A549 (cell line): ENCODE measurements around the gene TMPRSS9.

ENCODE experiments used
- CBX8 ChIP-seq: fragments of 200-600 bp; sonication (generic); IDR thresholded peaks from 2 replicates; pipeline ENCODE4 v1.6.1; 2016
- CEBPB ChIP-seq, 2 experiments: fragments of >200 bp in 1 of 2; sonication (Bioruptor Twin) in 1 of 2; formaldehyde crosslinking in 1 of 2; IDR thresholded peaks; 2 replicates each; pipeline ENCODE4 v1.6.1; 2012 to 2016
- CTCF ChIP-seq: fragments of >200 bp; sonication (Bioruptor Twin); formaldehyde crosslinking; IDR thresholded peaks from 3 replicates; pipeline ENCODE4 v1.5.1; 2016
- EP300 ChIP-seq, 2 experiments: fragments of >200 bp; sonication (Bioruptor Twin); formaldehyde crosslinking; IDR thresholded peaks; 2 replicates in 1 of 2; 3 replicates in 1 of 2; pipeline ENCODE4 v1.6.1; 2016 to 2017
- KDM1A ChIP-seq: fragments of 200-600 bp; sonication (generic); IDR thresholded peaks from 2 replicates; pipeline ENCODE4 v1.6.1; 2016; ENCODE audit warnings: low read depth, mild to moderate bottlenecking
- MAFK ChIP-seq: fragments of 450-650 bp; IDR thresholded peaks from 2 replicates; pipeline ENCODE4 v1.6.1; 2014; ENCODE audit not compliant: partially characterized antibody
- POLR2A ChIP-seq: IDR thresholded peaks from 2 replicates; pipeline ENCODE4 v1.6.1; 2012; ENCODE audit warnings: mild to moderate bottlenecking, low read length
- POLR2AphosphoS2 ChIP-seq: conservative IDR thresholded peaks from 2 replicates; pipeline ENCODE4 v1.6.1; 2012; ENCODE audit warnings: low read length, improper control_type of control experiment, inconsistent platforms
- RAD21 ChIP-seq, 2 experiments: fragments of >200 bp in 1 of 2; sonication (Bioruptor Twin) in 1 of 2; formaldehyde crosslinking in 1 of 2; IDR thresholded peaks in 1 of 2; conservative IDR thresholded peaks in 1 of 2; 2 replicates in 1 of 2; 3 replicates in 1 of 2; pipeline ENCODE4 v1.6.1; 2012 to 2018; ENCODE audit warnings: inconsistent platforms in 1 of 2
- REST ChIP-seq: fragments of 200-600 bp; sonication (generic); IDR thresholded peaks from 2 replicates; pipeline ENCODE4 v1.6.1; 2016; ENCODE audit warnings: antibody characterized with exemption, mild to moderate bottlenecking, moderate library complexity
- RFX5 ChIP-seq: fragments of 450-650 bp; IDR thresholded peaks from 2 replicates; pipeline ENCODE4 v1.7.1; 2014; ENCODE audit warnings: antibody characterized with exemption, mild to moderate bottlenecking, moderate library complexity
- SREBF2 ChIP-seq: fragments of 450-650 bp; IDR thresholded peaks from 2 replicates; pipeline ENCODE4 v1.6.1; 2014; ENCODE audit warnings: mild to moderate bottlenecking, moderate library complexity

DNA sequence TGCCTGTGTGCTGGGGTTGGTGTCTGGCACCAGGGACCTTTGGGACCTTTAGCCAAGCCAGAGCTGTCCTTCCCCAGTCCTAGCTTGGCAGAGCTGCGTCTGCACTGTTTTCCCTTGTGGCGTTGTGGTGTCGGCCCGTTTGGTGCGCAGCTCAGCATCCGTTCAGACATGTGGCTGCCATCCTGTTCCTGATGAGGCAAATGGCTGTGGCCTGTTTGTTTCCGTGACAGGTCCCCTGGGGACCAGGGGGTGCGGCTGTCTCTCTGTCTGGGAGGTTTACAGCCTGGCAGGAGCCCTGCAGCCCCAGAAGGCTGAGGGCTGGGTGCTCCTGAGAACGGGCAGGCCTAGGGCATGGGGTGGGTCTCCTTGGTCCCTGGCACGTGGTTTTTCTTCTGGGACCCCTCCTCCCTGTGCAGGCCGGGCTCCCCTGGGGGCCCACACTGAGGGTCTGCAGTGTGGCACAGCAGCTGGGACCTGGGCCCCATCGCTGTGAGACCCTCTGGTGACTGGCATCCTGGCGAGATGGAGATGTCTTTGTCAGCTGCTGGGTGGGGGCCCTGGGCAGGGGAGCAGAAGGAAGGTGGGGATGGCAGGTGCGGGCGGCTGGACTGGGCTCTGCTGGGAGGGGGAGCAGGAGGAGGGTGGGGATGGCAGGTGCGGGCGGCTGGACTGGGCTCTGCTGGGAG, 27.6 kb upstream of the TMPRSS9 start:
- TF ChIP-seq CTCF: no peak
- TF ChIP-seq REST: no peak
- TF ChIP-seq POLR2AphosphoS2: no peak
- TF ChIP-seq CBX8: no peak
- no peak for TF ChIP-seq RAD21 (conservative IDR thresholded peaks at IDR 0.05 in 1 of 2, IDR thresholded peaks at IDR 0.05 in 1 of 2)
- TF ChIP-seq POLR2A: no peak
- TF ChIP-seq KDM1A: no peak
- TF ChIP-seq SREBF2: no peak
- no peak for TF ChIP-seq EP300 (IDR thresholded peaks at IDR 0.05)
- no peak for TF ChIP-seq RFX5
- no peak for TF ChIP-seq CEBPB (IDR thresholded peaks at IDR 0.05)
- no peak for TF ChIP-seq MAFK
